HEK293T (cell line): ENCODE results near the gene TCF3.
"Not testable (repeated sequence)": the region's sequence is repeated elsewhere in the genome, so short reads cannot be mapped to it uniquely, and the experiment has no call there.

ENCODE experiments used
- BHLHE40 ChIP-seq: fragments of 450-650 bp; IDR thresholded peaks from 2 replicates; pipeline ENCODE4 v1.6.1; 2016; ENCODE audit warnings: mild to moderate bottlenecking, moderate library complexity, borderline replicate concordance
- FOXA1 ChIP-seq: fragments of 450-650 bp; IDR thresholded peaks from 2 replicates; pipeline ENCODE4 v1.6.1; 2016; ENCODE audit warnings: mild to moderate bottlenecking
- FOXK2 ChIP-seq: fragments of 450-650 bp; IDR thresholded peaks from 2 replicates; pipeline ENCODE4 v1.6.1; 2016; ENCODE audit warnings: mild to moderate bottlenecking
- FOXM1 ChIP-seq: fragments of 450-650 bp; IDR thresholded peaks from 2 replicates; pipeline ENCODE4 v1.6.1; 2017; ENCODE audit warnings: mild to moderate bottlenecking, borderline replicate concordance
- HDGF ChIP-seq: fragments of 450-650 bp; IDR thresholded peaks from 2 replicates; pipeline ENCODE4 v1.6.1; 2017; ENCODE audit warnings: antibody characterized with exemption, borderline replicate concordance
- L3MBTL2 ChIP-seq: fragments of 450-650 bp; conservative IDR thresholded peaks from 2 replicates; pipeline ENCODE4 v1.6.1; 2016; ENCODE audit warnings: mild to moderate bottlenecking
- SP1 ChIP-seq: fragments of 450-650 bp; IDR thresholded peaks from 2 replicates; pipeline ENCODE4 v1.6.1; 2017

DNA sequence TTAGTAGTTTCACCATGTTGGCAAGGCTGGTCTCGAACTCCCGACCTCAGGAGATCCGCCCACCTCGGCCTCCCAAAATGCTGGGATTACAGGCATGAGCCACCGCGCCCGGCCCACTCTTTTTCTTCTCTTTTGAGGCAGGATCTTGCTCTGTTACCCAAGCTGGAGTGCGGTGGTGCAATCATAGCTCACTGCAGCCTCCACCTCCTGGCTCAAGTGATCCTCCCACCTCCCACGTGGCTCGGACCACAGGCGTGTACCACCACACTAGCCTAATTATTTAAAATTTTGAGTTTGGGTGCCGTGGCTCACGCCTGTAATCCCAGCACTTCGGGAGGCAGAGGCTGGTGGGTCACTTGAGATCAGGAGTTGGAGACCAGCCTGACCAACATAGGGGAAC, 18.3 kb upstream of the TCF3 start:
- not testable (repeated sequence) for TF ChIP-seq SP1, L3MBTL2, FOXK2, FOXM1, BHLHE40, HDGF, FOXA1
